Choroid plexus epithelial cell (primary cell): ENCODE results near the gene CTSE.
A peak's percentile ranks its signal among the peaks of the same experiment; 100 is the strongest.

ENCODE experiments used
- DNase-seq: peaks from one replicate; pipeline ENCODE4 v3.0.0-alpha.2; 2010; ENCODE audit warnings: low read depth
- H3K4me3 ChIP-seq: 2 replicates; pipeline ENCODE4 v1.5.1; 2011; ENCODE audit warnings: low read depth, mild to moderate bottlenecking, control low read depth, low read length, moderate library complexity
- CTCF ChIP-seq: conservative IDR thresholded peaks from 2 replicates; pipeline ENCODE4 v1.5.1; 2011; ENCODE audit warnings: low read depth, mild to moderate bottlenecking, control low read depth, inconsistent platforms, low read length, moderate library complexity

CTSE gene

GRCh38 chr1:206050655-206051235 lies 27.1 kb upstream of the CTSE start:
- no peak overlapping the region for H3K4me3 ChIP-seq
- peak; percentile 28 for DNase-seq
- no peak for TF ChIP-seq CTCF

GRCh38 chr1:206049919-206050600 lies 26.4 kb upstream of the CTSE start:
- no peak for TF ChIP-seq CTCF
- H3K4me3 ChIP-seq, result no peak overlapping the region
- DNase-seq, result no peak

GRCh38 chr1:206049293-206049692 lies 25.6 kb upstream of the CTSE start:
- H3K4me3 ChIP-seq, result no peak overlapping the region
- no peak for DNase-seq
- no peak for TF ChIP-seq CTCF

- TF ChIP-seq CTCF, result no peak
- no peak for DNase-seq
- no peak overlapping the region for H3K4me3 ChIP-seq
These were observed 24.9 kb upstream of the CTSE start for GRCh38 chr1:206048582-206048981.

GRCh38 chr1:206047271-206047670 lies 23.6 kb upstream of the CTSE start:
- TF ChIP-seq CTCF, result no peak
- no peak for DNase-seq
- H3K4me3 ChIP-seq, result no peak overlapping the region

- TF ChIP-seq CTCF, result no peak
These were observed 17.9 kb upstream of the CTSE start for GRCh38 chr1:206041640-206042039.

GRCh38 chr1:206040328-206040727 lies 16.6 kb upstream of the CTSE start:
- no peak overlapping the region for H3K4me3 ChIP-seq
- no peak for TF ChIP-seq CTCF
- DNase-seq, result no peak

More at GRCh38 chr1:206041640-206042039, 17.9 kb upstream of the CTSE start:
- no peak overlapping the region for H3K4me3 ChIP-seq
- DNase-seq, result no peak
